ENCODE measurements around the gene KLK6.

KLK6 gene

GRCh38 chr19:51002542-51003311 is 33.3 kb upstream of the KLK6 start:
- DNase-seq (ENCODE audit: low spot score), result no peak
- no peak for TF ChIP-seq CTCF (IDR thresholded peaks at IDR 0.05)
- Histone ChIP-seq H3K27ac (no peak overlapping the region), H3K4me3 (no peak overlapping the region)

- no peak for DNase-seq (ENCODE audit: low spot score)
- no peak overlapping the region for H3K4me3 ChIP-seq
Observed at GRCh38 chr19:51002089-51002532, 32.7 kb upstream of the KLK6 start.

GRCh38 chr19:51001515-51001914 is 32.1 kb upstream of the KLK6 start, which contains the start of gene KLK8:
Gene KLK8, minus strand, starts transcription at chr19:51001604. Its CDS starts 437 bp downstream, at chr19:51001167.
- DNase-seq (ENCODE audit: low spot score), result no peak
- TF ChIP-seq CTCF (IDR thresholded peaks at IDR 0.05), result no peak

More at GRCh38 chr19:51002089-51002532, 32.7 kb upstream of the KLK6 start:
- TF ChIP-seq CTCF (IDR thresholded peaks at IDR 0.05), result no peak
- H3K27ac ChIP-seq, result no peak overlapping the region

GRCh38 chr19:51000981-51001380 is 31.6 kb upstream of the KLK6 start:
- no peak for DNase-seq (ENCODE audit: low spot score)
- no peak overlapping the region for H3K4me3 ChIP-seq
- no peak for TF ChIP-seq CTCF (IDR thresholded peaks at IDR 0.05)
- H3K27ac ChIP-seq, result no peak overlapping the region

More at GRCh38 chr19:51001515-51001914, 32.1 kb upstream of the KLK6 start, which contains the start of gene KLK8:
- no peak within 1 kb of the TSS for H3K27ac ChIP-seq
- no peak within 1 kb of the TSS for H3K4me3 ChIP-seq

- no peak for TF ChIP-seq CTCF (IDR thresholded peaks at IDR 0.05)
- Histone ChIP-seq H3K27ac (no peak overlapping the region), H3K4me3 (no peak overlapping the region)
- no peak for DNase-seq (ENCODE audit: low spot score)
Observed at GRCh38 chr19:51000426-51000825, 31.0 kb upstream of the KLK6 start.

GRCh38 chr19:50998686-50999085 is 29.3 kb upstream of the KLK6 start:
- no peak for TF ChIP-seq CTCF (IDR thresholded peaks at IDR 0.05)
- no peak overlapping the region for H3K4me3 ChIP-seq
- no peak for DNase-seq (ENCODE audit: low spot score)
- no peak overlapping the region for H3K27ac ChIP-seq

- H3K27ac ChIP-seq, result no peak overlapping the region
- TF ChIP-seq CTCF (IDR thresholded peaks at IDR 0.05), result no peak
- no peak for DNase-seq (ENCODE audit: low spot score)
Observed at GRCh38 chr19:50998061-50998460, 28.7 kb upstream of the KLK6 start.

More at GRCh38 chr19:50998061-50998460, 28.7 kb upstream of the KLK6 start:
- H3K4me3 ChIP-seq, result no peak overlapping the region
